ENCODE data around the gene GYG1.

GRCh38 chr3:149023951-149024350 lies 32.6 kb downstream of the GYG1 start:
- TF ChIP-seq CTCF (IDR thresholded peaks at IDR 0.05) (no peak), EP300 (IDR thresholded peaks at IDR 0.05) (no peak), E2F6 (IDR thresholded peaks at IDR 0.05; ENCODE audit: borderline replicate concordance, low read depth) (no peak), ZC3H11A (IDR thresholded peaks at IDR 0.05) (no peak), TP53 (CRISPR knock-in tag; IDR thresholded peaks at IDR 0.05) (no peak), REST (IDR thresholded peaks at IDR 0.05) (no peak)
